Endothelial cell of umbilical vein (primary cell): ENCODE results near the gene CRYBG2. TPM values are rescaled to one million over a fixed set of nuclear protein-coding genes. Genes with fewer than 3 reads are reported as not detected.

Experiments used
- BruUV-seq: library from RNA; stranded (reverse); fragments of 400-500 nt; replicated peaks from 2 replicates; lab custom pipeline; 2021; lab: Mats Ljungman, UMichigan
- CTCF ChIA-PET: fragments of 300-600, 350-600 bp; sonication (Branson Sonifier 250); formaldehyde crosslinking; loops from one replicate; lab custom pipeline; 2021; ENCODE audit warnings: antibody characterized with exemption, inconsistent platforms; lab: Charles Lee
- POLR2A ChIA-PET: fragments of 300-600, 350-600 bp; sonication (Branson Sonifier 250); formaldehyde crosslinking; loops from one replicate; lab custom pipeline; 2021; ENCODE audit warnings: antibody characterized with exemption, inconsistent platforms; lab: Charles Lee
- DNase-seq: peaks from one replicate; pipeline ENCODE4 v3.0.0-alpha.2; 2011; ENCODE audit warnings: low read depth, low spot score
- FAIRE-seq: peaks from 2 replicates; lab custom pipeline; 2011; peaks lifted over from hg19 to GRCh38; lab: Jason Lieb, UNC
- H2AFZ ChIP-seq: 2 replicates; pipeline ENCODE4 v1.6.0; 2012; ENCODE audit warnings: low read depth, low read length, control low read depth, inconsistent platforms
- H3K27ac ChIP-seq: 2 replicates; pipeline ENCODE4 v1.5.1; 2011; ENCODE audit warnings: low read depth, mild to moderate bottlenecking, control low read depth, low read length, moderate library complexity; ENCODE audit not compliant: insufficient read depth
- H3K27me3 ChIP-seq, 2 experiments: 2 replicates each; pipeline versions ENCODE4 v1.6.0 to v1.6.1; 2011; ENCODE audit warnings: low read length in 2 of 2, mixed read lengths in 1 of 2; ENCODE audit not compliant: control insufficient read depth in 2 of 2, insufficient read depth in 2 of 2
- H3K36me3 ChIP-seq, 2 experiments: 2 replicates in 1 of 2; 3 replicates in 1 of 2; pipeline ENCODE4 v1.5.1; 2011; ENCODE audit warnings: low read length in 2 of 2, mild to moderate bottlenecking in 1 of 2, moderate library complexity in 1 of 2; ENCODE audit not compliant: control insufficient read depth in 2 of 2, insufficient read depth in 2 of 2; ENCODE audit errors: extremely low read depth in 1 of 2
- H3K4me1 ChIP-seq: 3 replicates; pipeline ENCODE4 v1.5.1; 2011; ENCODE audit warnings: mild to moderate bottlenecking, low read length; ENCODE audit not compliant: control insufficient read depth, insufficient read depth; ENCODE audit errors: extremely low read depth
- H3K4me2 ChIP-seq: 2 replicates; pipeline ENCODE4 v1.6.1; 2011; ENCODE audit warnings: low read length, control low read depth, mixed read lengths; ENCODE audit not compliant: insufficient read depth
- H3K4me3 ChIP-seq, 3 experiments: fragments of 200-600 bp in 1 of 3; sonication (generic), shearing (Covaris generic) in 1 of 3; replicated peaks in 1 of 3; 2 replicates each; pipeline ENCODE4 v1.5.1; 2011 to 2016; ENCODE audit warnings: control low read depth in 3 of 3, low read length in 3 of 3, mild to moderate bottlenecking in 2 of 3, inconsistent platforms in 1 of 3, low read depth in 1 of 3, moderate library complexity in 1 of 3; ENCODE audit not compliant: insufficient read depth in 1 of 3
- H3K79me2 ChIP-seq: 2 replicates; pipeline ENCODE4 v1.6.0; 2012; ENCODE audit warnings: low read length, inconsistent platforms; ENCODE audit not compliant: control insufficient read depth, insufficient read depth
- H3K9ac ChIP-seq: replicated peaks from 2 replicates; pipeline ENCODE3; 2011; ENCODE audit warnings: low read length, control low read depth; ENCODE audit not compliant: insufficient read depth; ENCODE audit errors: extremely low read depth
- H3K9me1 ChIP-seq: replicated peaks from 3 replicates; pipeline ENCODE4 v1.6.0; 2011; ENCODE audit warnings: mild to moderate bottlenecking, low read length; ENCODE audit not compliant: control insufficient read depth, insufficient read depth; ENCODE audit errors: extremely low read depth
- H3K9me3 ChIP-seq: replicated peaks from 2 replicates; pipeline ENCODE4 v1.5.1; 2012; ENCODE audit warnings: low read length, inconsistent platforms; ENCODE audit not compliant: control insufficient read depth, insufficient read depth
- H4K20me1 ChIP-seq: replicated peaks from 2 replicates; pipeline ENCODE3; 2011; ENCODE audit warnings: mild to moderate bottlenecking, low read length; ENCODE audit not compliant: control insufficient read depth, insufficient read depth; ENCODE audit errors: extremely low read depth
- EZH2 ChIP-seq: IDR thresholded peaks from 2 replicates; pipeline ENCODE4 v1.6.1; 2012; ENCODE audit warnings: borderline replicate concordance, low read depth, mild to moderate bottlenecking, moderate library complexity, low read length, inconsistent platforms; ENCODE audit not compliant: severe bottlenecking
- FOS ChIP-seq: IDR thresholded peaks from 2 replicates; pipeline ENCODE4 v1.6.1; 2011; ENCODE audit warnings: mild to moderate bottlenecking, low read length, moderate library complexity, borderline replicate concordance; ENCODE audit not compliant: insufficient read depth
- GATA2 ChIP-seq: IDR thresholded peaks from 2 replicates; pipeline ENCODE4 v1.7.0; 2011; ENCODE audit warnings: low read depth, mild to moderate bottlenecking, moderate library complexity, mixed read lengths, low read length; ENCODE audit not compliant: insufficient read length, insufficient read depth
- JUN ChIP-seq: IDR thresholded peaks from 2 replicates; pipeline ENCODE4 v1.6.1; 2011; ENCODE audit warnings: borderline replicate concordance, low read depth; ENCODE audit not compliant: insufficient read length, insufficient read depth
- MYC ChIP-seq: IDR thresholded peaks from one replicate; pipeline ENCODE4 v1.6.1; 2011; ENCODE audit warnings: mild to moderate bottlenecking, low read depth, low read length
- POLR2A ChIP-seq: IDR thresholded peaks from 2 replicates; pipeline ENCODE4 v1.6.1; 2012; ENCODE audit warnings: low read depth, mild to moderate bottlenecking, control low read depth, low read length
- POLR2AphosphoS5 ChIP-seq: IDR thresholded peaks from 2 replicates; pipeline ENCODE4 v1.6.1; 2012; ENCODE audit warnings: low read depth, mild to moderate bottlenecking, control low read depth, low read length, moderate library complexity; ENCODE audit not compliant: insufficient read depth
- dilution Hi-C: fragments of 300-500 bp; cut with MboI; formaldehyde crosslinking; loops from one replicate; pipeline ENCODE4 v1.15.0; 2019; ENCODE audit warnings: low sequenced_read_pairs; ENCODE audit not compliant: extremely low pct_ligation_motif_present
- intact Hi-C: fragments of 100-400 bp; cut with micrococcal nuclease; formaldehyde crosslinking; loops from one replicate; pipeline ENCODE4 v1.10.0; 2022
- polyA plus RNA-seq, 4 experiments: library from polyadenylated mRNA; depleted of rRNA in 3 of 4; stranded (reverse) in 3 of 4; unstranded in 1 of 4; fragments of >200 nt; gene quantifications; 2 replicates each; pipeline versions ENCODE4 v1.2.1 to v1.2.3, GENCODE V29; 2011 to 2012; ENCODE audit warnings: missing spikeins in 1 of 4
- total RNA-seq: library from RNA; stranded (reverse); gene quantifications from 2 replicates; pipeline ENCODE4 v1.2.3, GENCODE V29; 2021
- TF ChIP-seq, protein P1 (sequence below): IDR thresholded peaks from 2 replicates; pipeline ENCODE4 v1.6.1; 2011; ENCODE audit not compliant: insufficient read depth, insufficient read length
- TF ChIP-seq, protein P2 (sequence below), 2 donors: IDR thresholded peaks; 1 replicate in 1 of 2; 2 replicates in 1 of 2; pipeline ENCODE4 v1.5.1; 2011; ENCODE audit warnings: low read length in 2 of 2, mild to moderate bottlenecking in 2 of 2, moderate library complexity in 2 of 2, control low read depth in 1 of 2, inconsistent platforms in 1 of 2, low read depth in 1 of 2; ENCODE audit not compliant: insufficient read depth in 1 of 2; ENCODE audit errors: extremely low read depth in 1 of 2

The CRYBG2 gene
- total and polyA plus RNA-seq, 2 donors (not counting 3 experiments of a cell fraction or from before 2014, with no cell fraction given), result not detected

- DNase-seq (no peak), FAIRE-seq (no peak)
- no peak overlapping the region for H3K4me2 ChIP-seq
- TF ChIP-seq EZH2 (no peak), POLR2AphosphoS5 (no peak), GATA2 (no peak), MYC (no peak), POLR2A (no peak)
- TF ChIP-seq, protein P1, sequence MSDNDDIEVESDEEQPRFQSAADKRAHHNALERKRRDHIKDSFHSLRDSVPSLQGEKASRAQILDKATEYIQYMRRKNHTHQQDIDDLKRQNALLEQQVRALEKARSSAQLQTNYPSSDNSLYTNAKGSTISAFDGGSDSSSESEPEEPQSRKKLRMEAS, result no peak
- H2AFZ ChIP-seq, result no peak overlapping the region
- dilution Hi-C loops (no loop called here), intact Hi-C loops (loop anchor here (10.0 kb wide), 1 partner anchor 285 kb away; no protein-coding TSS in a partner anchor)
- BruUV-seq, result no TSS peak
- no peak overlapping the region for H3K27ac ChIP-seq
- no peaks in the 10 kb centered on the region for H3K9me3 ChIP-seq
- ChIA-PET POLR2A (no interaction called here), CTCF (interaction anchor here (1.0 to 2.4 kb wide), 2 partner anchors 28 kb away, joined by 5 to 15 read pairs; no protein-coding TSS in a partner anchor)
- H3K27me3 ChIP-seq, result peaks cover 0 to 3% of the 10 kb centered on the region in 2 experiments
- H3K9ac ChIP-seq, result no peak overlapping the region
- H3K4me1 ChIP-seq, result no peaks in the 10 kb centered on the region
- no peaks in the 10 kb centered on the region for H3K36me3 ChIP-seq
- no peaks in the 10 kb centered on the region for H3K9me1 ChIP-seq
- H4K20me1 ChIP-seq, result no peaks in the 10 kb centered on the region
- H3K79me2 ChIP-seq, result no peaks in the 10 kb centered on the region
- no peak overlapping the region for H3K4me3 ChIP-seq
These were observed 35.8 kb upstream of the CRYBG2 start for GRCh38 chr1:26389604-26390247.

DNA sequence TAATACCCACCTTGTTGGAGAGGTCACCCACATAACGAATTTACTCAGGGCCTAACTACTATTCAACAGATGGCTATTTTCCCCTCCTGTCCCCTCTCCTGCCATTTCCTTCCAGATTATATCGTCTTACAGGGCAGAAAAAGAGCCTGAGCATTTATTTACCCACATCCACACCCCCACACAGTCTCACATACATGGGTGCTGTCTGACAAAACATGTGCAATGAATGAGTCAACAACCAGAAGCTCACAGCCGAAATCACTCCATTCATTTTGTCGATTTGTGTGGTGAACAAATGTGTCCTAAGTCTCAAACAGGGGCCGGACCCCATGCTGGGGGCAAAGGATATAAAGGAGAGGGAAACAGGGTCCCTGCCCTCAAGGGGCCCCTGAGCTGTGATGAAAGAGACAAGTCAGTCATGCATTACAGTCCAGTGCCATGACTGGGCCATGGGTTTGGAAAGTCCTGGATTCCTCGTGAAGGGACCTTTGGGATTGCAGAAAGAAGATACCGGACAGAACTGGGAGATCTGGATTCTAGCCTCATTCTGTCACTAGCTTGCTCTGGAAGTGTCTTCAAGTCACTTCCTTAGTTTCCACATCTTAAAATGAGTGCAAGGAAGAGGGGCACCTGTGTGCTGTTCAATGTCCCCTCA lies 35.0 kb upstream of the CRYBG2 start:
- Histone ChIP-seq H3K27ac (no peak overlapping the region), H4K20me1 (no peaks in the 10 kb centered on the region), H3K9ac (no peak overlapping the region), H3K4me1 (no peaks in the 10 kb centered on the region), H3K4me3 (no peak overlapping the region), H3K9me1 (no peaks in the 10 kb centered on the region), H3K79me2 (no peaks in the 10 kb centered on the region), H2AFZ (no peak overlapping the region), H3K9me3 (no peaks in the 10 kb centered on the region), H3K4me2 (no peak overlapping the region), H3K27me3 (peaks cover 0 to 3% of the 10 kb centered on the region in 2 experiments), H3K36me3 (no peaks in the 10 kb centered on the region)
- TF ChIP-seq EZH2, result no peak
- no peak for TF ChIP-seq GATA2
- TF ChIP-seq, protein P1, result no peak
- TF ChIP-seq, protein P2, sequence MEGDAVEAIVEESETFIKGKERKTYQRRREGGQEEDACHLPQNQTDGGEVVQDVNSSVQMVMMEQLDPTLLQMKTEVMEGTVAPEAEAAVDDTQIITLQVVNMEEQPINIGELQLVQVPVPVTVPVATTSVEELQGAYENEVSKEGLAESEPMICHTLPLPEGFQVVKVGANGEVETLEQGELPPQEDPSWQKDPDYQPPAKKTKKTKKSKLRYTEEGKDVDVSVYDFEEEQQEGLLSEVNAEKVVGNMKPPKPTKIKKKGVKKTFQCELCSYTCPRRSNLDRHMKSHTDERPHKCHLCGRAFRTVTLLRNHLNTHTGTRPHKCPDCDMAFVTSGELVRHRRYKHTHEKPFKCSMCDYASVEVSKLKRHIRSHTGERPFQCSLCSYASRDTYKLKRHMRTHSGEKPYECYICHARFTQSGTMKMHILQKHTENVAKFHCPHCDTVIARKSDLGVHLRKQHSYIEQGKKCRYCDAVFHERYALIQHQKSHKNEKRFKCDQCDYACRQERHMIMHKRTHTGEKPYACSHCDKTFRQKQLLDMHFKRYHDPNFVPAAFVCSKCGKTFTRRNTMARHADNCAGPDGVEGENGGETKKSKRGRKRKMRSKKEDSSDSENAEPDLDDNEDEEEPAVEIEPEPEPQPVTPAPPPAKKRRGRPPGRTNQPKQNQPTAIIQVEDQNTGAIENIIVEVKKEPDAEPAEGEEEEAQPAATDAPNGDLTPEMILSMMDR (IDR thresholded peaks at IDR 0.05; ENCODE audit: extremely low read depth in 1 of 2, insufficient read depth in 1 of 2, low read depth in 1 of 2, low read length in 2 of 2), result no peak
- no peak for TF ChIP-seq POLR2AphosphoS5
- TF ChIP-seq MYC, result no peak
- TF ChIP-seq JUN, result no peak
- TF ChIP-seq FOS, result no peak
- no peak for TF ChIP-seq POLR2A
- DNase-seq (no peak), FAIRE-seq (no peak)
- dilution Hi-C loops, result no loop called here
- intact Hi-C loops, result no loop called here
- CTCF ChIA-PET, result interaction anchor here (1.0 kb wide), 1 partner anchor 29 kb away, joined by 5 read pairs; no protein-coding TSS in a partner anchor
- POLR2A ChIA-PET, result no interaction called here
- no TSS peak for BruUV-seq
